Tibial artery (tissue), 4 donors: Measurements from ENCODE around the gene CDK15.

Experiments used
- DNase-seq, 2 donors: peaks; one replicate each; pipeline ENCODE4 v3.0.0-alpha.2; 2019
- H3K27ac ChIP-seq, 2 donors: fragments of 200-600 bp; sonication (generic) in 1 of 2; 1 replicate in 1 of 2; 2 replicates in 1 of 2; pipeline ENCODE4 v1.5.1; 2018 to 2019; ENCODE audit warnings: mild to moderate bottlenecking in 1 of 2
- H3K27me3 ChIP-seq, 2 donors: fragments of 200-600 bp; sonication (generic) in 1 of 2; one replicate each; pipeline versions ENCODE4 v1.5.1 to v1.6.0; 2016 to 2019
- H3K36me3 ChIP-seq, 3 donors: fragments of 200-600 bp; sonication (generic) in 2 of 3; one replicate each; pipeline ENCODE4 v1.5.1; 2016 to 2019; ENCODE audit warnings: mild to moderate bottlenecking in 2 of 3
- H3K4me1 ChIP-seq, 4 donors: fragments of 200-600 bp; sonication (generic) in 2 of 4; 1 replicate in 3 of 4; 2 replicates in 1 of 4; pipeline ENCODE4 v1.5.1; 2016 to 2019
- H3K4me3 ChIP-seq, 2 donors: fragments of 200-600 bp; sonication (generic) in 1 of 2; 1 replicate in 1 of 2; 2 replicates in 1 of 2; pipeline ENCODE4 v1.5.1; 2018 to 2019; ENCODE audit warnings: mild to moderate bottlenecking in 2 of 2
- H3K9me3 ChIP-seq, 3 donors: fragments of 200-600 bp; sonication (generic) in 1 of 3; one replicate each; pipeline ENCODE4 v1.5.1; 2016 to 2019
- intact Hi-C: fragments of 100-400 bp; cut with DNase I; formaldehyde crosslinking; loops from one replicate; pipeline ENCODE4 v1.15.0; 2023; ENCODE audit warnings: low total_unique reads
- TF ChIP-seq, protein P1 (sequence below), 2 experiments: fragments of 200-600 bp in 1 of 2; fragments of 450-650 bp in 1 of 2; IDR thresholded peaks; one replicate each; pipeline ENCODE4 v1.5.1; 2017 to 2019; ENCODE audit warnings: antibody characterized with exemption in 2 of 2, mild to moderate bottlenecking in 1 of 2, moderate library complexity in 1 of 2

CDK15 gene

GRCh38 chr2:201833781-201834180 lies 27.4 kb downstream of the CDK15 start:
- no peak overlapping the region for H3K27ac ChIP-seq
- no peaks in the 10 kb centered on the region for H3K27me3 ChIP-seq
- H3K9me3 ChIP-seq = no peaks in the 10 kb centered on the region
- H3K36me3 ChIP-seq = no peaks in the 10 kb centered on the region
- peaks cover 0 to 10% (median 3%) of the 10 kb centered on the region in 4 donors for H3K4me1 ChIP-seq
- H3K4me3 ChIP-seq = no peak overlapping the region
- TF ChIP-seq, protein P1, sequence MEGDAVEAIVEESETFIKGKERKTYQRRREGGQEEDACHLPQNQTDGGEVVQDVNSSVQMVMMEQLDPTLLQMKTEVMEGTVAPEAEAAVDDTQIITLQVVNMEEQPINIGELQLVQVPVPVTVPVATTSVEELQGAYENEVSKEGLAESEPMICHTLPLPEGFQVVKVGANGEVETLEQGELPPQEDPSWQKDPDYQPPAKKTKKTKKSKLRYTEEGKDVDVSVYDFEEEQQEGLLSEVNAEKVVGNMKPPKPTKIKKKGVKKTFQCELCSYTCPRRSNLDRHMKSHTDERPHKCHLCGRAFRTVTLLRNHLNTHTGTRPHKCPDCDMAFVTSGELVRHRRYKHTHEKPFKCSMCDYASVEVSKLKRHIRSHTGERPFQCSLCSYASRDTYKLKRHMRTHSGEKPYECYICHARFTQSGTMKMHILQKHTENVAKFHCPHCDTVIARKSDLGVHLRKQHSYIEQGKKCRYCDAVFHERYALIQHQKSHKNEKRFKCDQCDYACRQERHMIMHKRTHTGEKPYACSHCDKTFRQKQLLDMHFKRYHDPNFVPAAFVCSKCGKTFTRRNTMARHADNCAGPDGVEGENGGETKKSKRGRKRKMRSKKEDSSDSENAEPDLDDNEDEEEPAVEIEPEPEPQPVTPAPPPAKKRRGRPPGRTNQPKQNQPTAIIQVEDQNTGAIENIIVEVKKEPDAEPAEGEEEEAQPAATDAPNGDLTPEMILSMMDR (IDR thresholded peaks at IDR 0.05) = no peak
- DNase-seq = no peak
- intact Hi-C loops = no loop called here

DNA sequence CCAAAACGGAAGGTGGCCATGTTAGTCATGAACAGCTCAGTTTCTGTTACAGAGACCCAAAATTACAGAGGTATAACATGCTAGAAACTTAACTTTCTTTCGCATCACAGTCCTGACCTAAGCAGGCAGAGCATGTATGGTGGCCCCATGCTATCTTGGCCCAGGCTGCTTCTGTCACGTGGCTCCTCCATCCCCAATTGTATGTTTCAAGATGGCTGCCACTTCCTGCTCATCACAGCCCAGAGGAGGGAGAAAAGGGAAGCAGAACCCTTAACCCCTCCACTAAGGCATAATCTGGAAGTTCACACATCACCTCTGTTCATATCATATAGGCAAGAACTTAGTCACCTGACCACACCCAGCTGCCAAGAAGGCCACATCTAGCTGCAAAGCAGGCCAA lies 28.7 kb downstream of the CDK15 start:
- intact Hi-C loops = no loop called here
- TF ChIP-seq, protein P1 (IDR thresholded peaks at IDR 0.05) = no peak

GRCh38 chr2:201837391-201837790 lies 31.1 kb downstream of the CDK15 start:
- no peak overlapping the region for H3K4me3 ChIP-seq
- no peaks in the 10 kb centered on the region for H3K9me3 ChIP-seq
- H3K36me3 ChIP-seq = no peaks in the 10 kb centered on the region
- no peaks in the 10 kb centered on the region for H3K27me3 ChIP-seq
- H3K4me1 ChIP-seq = peaks cover 0 to 5% (median 2%) of the 10 kb centered on the region in 4 donors
- H3K27ac ChIP-seq = no peak overlapping the region
- intact Hi-C loops = no loop called here
- TF ChIP-seq, protein P1 (IDR thresholded peaks at IDR 0.05) = no peak
- DNase-seq = no peak

More for the DNA sequence above, 28.7 kb downstream of the CDK15 start:
- peaks cover 0 to 10% (median 3%) of the 10 kb centered on the region in 4 donors for H3K4me1 ChIP-seq
- H3K36me3 ChIP-seq = no peaks in the 10 kb centered on the region
- no peak for DNase-seq
- no peak overlapping the region for H3K27ac ChIP-seq
- H3K9me3 ChIP-seq = no peaks in the 10 kb centered on the region
- no peak overlapping the region for H3K4me3 ChIP-seq
- no peaks in the 10 kb centered on the region for H3K27me3 ChIP-seq

GRCh38 chr2:201837824-201838431 lies 31.6 kb downstream of the CDK15 start:
- H3K4me3 ChIP-seq = no peak overlapping the region
- TF ChIP-seq, protein P1 (IDR thresholded peaks at IDR 0.05) = no peak
- H3K27me3 ChIP-seq = no peaks in the 10 kb centered on the region
- no peaks in the 10 kb centered on the region for H3K9me3 ChIP-seq
- DNase-seq = no peak
- peaks cover 0 to 11% (median 2%) of the 10 kb centered on the region in 4 donors for H3K4me1 ChIP-seq
- intact Hi-C loops = no loop called here
- H3K36me3 ChIP-seq = no peaks in the 10 kb centered on the region
- H3K27ac ChIP-seq = no peak overlapping the region

DNA sequence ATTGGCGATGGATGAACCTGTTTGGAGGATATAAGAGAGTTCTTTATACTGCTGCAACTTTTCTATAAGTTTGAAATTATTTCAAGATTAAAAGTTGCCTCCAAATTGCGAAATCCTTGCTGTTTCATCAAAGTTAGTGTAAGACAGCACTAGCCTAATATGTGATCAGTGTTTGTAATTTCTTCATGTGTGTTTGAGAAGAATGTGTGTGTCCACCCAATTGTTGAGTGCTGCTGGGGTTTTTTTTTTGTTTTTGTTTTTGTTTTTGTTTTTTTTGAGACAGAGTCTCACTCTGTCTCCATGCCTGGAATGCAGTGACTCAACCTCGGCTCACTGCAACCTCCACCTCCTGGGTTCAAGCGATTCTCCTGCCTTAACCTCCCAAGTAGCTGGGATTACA lies 33.4 kb downstream of the CDK15 start:
- Histone ChIP-seq H3K4me3 (no peak overlapping the region), H3K4me1 (peaks cover 0 to 17% (median 2%) of the 10 kb centered on the region in 4 donors), H3K27ac (no peak overlapping the region), H3K9me3 (no peaks in the 10 kb centered on the region), H3K27me3 (no peaks in the 10 kb centered on the region), H3K36me3 (no peaks in the 10 kb centered on the region)
- intact Hi-C loops = no loop called here
- TF ChIP-seq, protein P1 (IDR thresholded peaks at IDR 0.05) = no peak
- no peak for DNase-seq
